22Rv1 (cell line): ENCODE measurements around the gene PSMD9.

Experiments used
- H3K27ac ChIP-seq: fragments of 450-650 bp; 2 replicates; pipeline ENCODE4 v1.5.1; 2017
- ZFX ChIP-seq: fragments of 450-650 bp; IDR thresholded peaks from 2 replicates; pipeline ENCODE4 v1.6.1; 2017; ENCODE audit warnings: antibody characterized with exemption, borderline replicate concordance
- TF ChIP-seq, protein P1 (sequence below): fragments of 450-650 bp; IDR thresholded peaks from 2 replicates; pipeline ENCODE4 v1.5.1; 2017; ENCODE audit warnings: mild to moderate bottlenecking

The PSMD9 gene

DNA sequence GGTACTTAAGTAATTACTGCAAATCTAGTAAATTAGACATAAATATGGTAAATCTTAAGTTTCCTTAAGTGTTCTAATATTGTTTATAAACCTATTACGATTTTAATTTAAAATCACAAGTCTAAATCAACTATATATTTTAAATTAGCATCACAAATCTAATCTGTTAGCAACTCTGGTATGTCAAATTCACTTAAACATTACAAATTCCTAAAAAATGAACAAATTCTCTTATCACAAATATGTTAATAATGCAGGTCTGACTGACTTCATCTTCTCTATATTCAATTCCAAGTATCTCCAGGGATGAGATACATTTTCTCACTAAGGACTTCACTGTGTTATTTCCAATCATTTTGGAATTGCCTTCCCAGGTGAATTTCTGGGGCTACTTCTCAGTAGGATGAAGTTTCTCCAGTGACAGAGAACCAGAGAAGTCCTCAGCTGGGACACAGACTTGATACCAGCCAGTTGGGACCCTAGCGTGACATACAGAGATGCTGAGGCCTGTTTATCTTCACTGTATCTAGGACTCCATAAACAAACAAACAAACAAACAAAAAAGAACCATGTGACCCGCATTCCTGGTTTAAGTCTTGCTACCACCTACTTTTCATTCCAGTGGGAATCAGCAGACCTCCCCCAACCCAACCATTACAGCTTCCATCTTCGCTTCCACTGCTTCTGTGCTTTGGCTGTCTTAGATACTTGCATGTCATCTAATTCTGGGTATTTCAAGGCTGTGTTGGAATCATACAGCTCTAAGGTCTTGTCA, 51.6 kb downstream of the PSMD9 start:
- TF ChIP-seq, protein P1, sequence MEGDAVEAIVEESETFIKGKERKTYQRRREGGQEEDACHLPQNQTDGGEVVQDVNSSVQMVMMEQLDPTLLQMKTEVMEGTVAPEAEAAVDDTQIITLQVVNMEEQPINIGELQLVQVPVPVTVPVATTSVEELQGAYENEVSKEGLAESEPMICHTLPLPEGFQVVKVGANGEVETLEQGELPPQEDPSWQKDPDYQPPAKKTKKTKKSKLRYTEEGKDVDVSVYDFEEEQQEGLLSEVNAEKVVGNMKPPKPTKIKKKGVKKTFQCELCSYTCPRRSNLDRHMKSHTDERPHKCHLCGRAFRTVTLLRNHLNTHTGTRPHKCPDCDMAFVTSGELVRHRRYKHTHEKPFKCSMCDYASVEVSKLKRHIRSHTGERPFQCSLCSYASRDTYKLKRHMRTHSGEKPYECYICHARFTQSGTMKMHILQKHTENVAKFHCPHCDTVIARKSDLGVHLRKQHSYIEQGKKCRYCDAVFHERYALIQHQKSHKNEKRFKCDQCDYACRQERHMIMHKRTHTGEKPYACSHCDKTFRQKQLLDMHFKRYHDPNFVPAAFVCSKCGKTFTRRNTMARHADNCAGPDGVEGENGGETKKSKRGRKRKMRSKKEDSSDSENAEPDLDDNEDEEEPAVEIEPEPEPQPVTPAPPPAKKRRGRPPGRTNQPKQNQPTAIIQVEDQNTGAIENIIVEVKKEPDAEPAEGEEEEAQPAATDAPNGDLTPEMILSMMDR: no peak
- no peak for TF ChIP-seq ZFX

DNA sequence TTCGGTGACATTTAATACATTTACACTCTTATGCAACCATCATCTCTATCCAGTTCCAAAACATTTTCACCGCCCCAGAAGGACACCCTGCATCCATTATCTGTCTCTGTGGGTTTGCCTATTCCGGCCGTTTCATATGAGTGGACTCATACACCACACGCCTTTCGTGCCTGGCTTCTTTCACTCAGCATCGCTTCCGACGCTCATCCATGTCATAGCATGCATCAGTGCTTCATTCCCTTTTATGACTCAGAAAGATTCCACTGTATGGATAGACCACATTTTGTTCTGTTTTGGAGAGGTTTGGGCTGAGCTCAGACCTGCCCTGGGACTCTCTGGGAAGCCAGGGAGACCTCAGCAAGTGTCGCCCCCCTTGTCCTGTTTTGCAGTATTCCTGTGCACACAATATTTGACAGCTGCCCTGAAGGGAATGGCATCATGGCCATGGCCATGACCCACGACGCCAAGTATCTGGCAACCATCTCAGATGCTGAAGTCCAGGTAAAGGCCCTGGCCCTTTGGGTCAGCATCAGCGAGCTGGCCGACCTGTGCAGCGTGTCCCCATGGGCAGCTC, 53.6 kb downstream of the PSMD9 start:
- TF ChIP-seq, protein P1: no peak
- no peak for TF ChIP-seq ZFX

More for the DNA sequence above, 51.6 kb downstream of the PSMD9 start:
- no peak overlapping the region for H3K27ac ChIP-seq

DNA sequence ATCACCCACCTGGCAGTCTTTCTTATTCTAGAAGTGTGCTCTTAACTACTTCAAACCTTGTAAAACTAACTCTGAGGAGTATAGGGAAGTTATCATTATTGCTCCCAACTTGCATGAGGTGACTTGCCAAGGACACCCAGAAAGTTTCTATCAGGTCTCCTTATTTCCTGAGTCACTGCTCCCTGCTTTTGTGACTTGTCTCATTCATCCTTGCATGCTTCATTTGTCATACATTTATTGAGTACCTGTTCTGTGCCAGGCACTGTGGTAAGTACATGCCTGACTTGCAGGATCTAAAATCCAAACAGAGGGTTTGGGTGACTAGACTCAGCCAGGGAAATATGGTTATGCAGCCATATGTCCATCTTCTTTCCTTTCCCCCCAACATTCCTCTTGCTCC, 55.3 kb downstream of the PSMD9 start:
- TF ChIP-seq, protein P1: no peak
- no peak for TF ChIP-seq ZFX

More for the DNA sequence above, 53.6 kb downstream of the PSMD9 start:
- no peak overlapping the region for H3K27ac ChIP-seq

DNA sequence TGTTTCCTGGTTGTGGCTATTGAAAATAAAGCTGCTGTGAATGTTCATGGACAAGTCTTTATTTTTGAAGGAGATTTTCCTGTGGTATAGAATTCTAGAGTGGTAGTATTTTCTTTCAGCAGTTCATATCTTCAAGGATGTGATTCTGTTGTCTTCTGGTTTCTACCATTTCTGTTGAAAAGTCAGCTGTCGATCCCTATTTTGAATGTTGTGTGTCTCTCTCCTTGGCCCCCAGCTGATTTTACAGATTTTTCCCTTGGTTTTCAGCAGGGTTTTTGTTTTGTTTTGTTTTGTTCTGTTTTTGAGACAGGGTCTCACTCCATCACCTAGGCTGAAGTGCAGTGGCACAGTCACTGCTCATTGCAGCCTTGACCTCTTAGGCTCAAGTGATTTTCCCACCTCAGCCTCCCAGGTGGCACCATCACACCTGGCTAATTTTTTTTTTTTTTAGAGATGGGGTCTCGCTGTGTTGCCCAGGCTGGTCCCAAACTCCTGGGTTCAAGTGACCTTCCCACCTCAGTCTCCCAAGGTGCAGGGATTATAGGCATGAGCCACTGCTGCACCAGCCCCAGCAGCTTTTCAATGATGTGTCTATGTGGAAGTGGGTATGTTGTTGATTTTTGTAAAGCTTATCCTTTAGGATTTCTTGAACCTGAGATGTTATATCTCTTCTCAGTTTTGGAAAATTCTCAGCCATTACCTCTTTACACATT, 57.9 kb downstream of the PSMD9 start:
- no peak for TF ChIP-seq ZFX
- TF ChIP-seq, protein P1: no peak
- no peak overlapping the region for H3K27ac ChIP-seq

More for the DNA sequence above, 55.3 kb downstream of the PSMD9 start:
- H3K27ac ChIP-seq: no peak overlapping the region

DNA sequence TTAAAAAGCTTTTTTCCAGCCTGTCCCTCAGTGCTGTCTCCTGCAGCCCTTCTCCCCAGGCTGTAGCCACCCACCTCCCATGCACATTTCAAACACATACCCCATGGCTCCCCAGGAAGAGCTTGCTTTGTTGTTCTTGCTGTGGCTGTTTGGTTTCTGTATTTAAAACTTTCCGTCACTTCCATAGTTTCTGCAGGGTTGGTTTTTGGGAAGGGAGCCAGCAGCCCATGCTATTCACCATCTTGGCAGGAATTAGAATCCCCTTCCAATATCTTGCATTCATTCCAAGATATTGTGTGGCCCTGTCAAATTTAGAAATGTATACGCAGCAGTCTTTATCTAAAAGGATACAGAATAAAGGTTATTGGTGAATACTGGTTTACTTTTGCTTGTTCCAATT, 59.4 kb downstream of the PSMD9 start:
- TF ChIP-seq ZFX: no peak
- TF ChIP-seq, protein P1: no peak

DNA sequence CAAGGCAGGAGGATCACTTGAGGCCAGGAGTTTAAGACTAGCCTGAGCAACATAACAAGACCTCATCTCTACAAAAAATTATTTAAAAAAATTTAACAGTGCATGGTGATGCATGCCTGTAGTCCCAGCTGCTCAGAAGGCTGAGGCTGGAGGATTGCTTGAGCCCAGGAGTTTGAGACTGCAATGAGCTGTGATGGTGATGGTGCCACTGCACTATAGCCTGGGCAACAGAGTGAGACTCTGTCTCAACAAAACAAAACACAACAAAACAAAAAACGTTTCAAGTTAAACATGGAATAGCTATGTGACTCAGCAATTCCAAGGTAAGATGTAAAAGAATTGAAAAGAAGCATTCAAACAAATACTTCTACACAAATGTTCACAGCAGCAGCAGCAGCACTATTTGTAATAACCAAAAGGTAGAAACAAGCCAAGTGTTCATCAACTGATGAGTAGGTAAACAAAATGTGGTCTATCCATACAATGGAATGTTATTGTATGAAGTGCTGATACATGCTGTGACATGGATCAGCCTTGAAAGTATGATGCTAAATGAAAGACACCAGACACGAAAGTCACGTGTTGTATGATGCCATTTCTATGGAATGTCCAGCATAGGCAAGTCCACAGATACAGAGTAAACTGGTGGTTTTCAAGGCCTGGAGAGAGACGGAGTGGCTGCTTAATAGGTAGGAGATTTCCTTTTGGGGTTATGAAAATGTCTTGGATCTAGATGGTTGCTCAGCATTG, 61.2 kb downstream of the PSMD9 start:
- no peak for TF ChIP-seq ZFX
- TF ChIP-seq, protein P1: no peak
- no peak overlapping the region for H3K27ac ChIP-seq

More for the DNA sequence above, 59.4 kb downstream of the PSMD9 start:
- H3K27ac ChIP-seq: no peak overlapping the region
